MV-4-11 (cell line): ENCODE results near the gene SMAGP.

ENCODE experiments used
- DNase-seq: peaks from one replicate; lab custom pipeline; 2025; lab: John Stamatoyannopoulos, UW

The SMAGP gene

GRCh38 chr12:51196547-51196946, 73.7 kb downstream of the SMAGP start:
- DNase-seq, result no peak

GRCh38 chr12:51195841-51196240, 74.4 kb downstream of the SMAGP start:
- no peak for DNase-seq
